BJ (cell line): ENCODE measurements around the gene ASB14. TPM values are rescaled to one million over a fixed set of nuclear protein-coding genes. Genes with fewer than 3 reads are reported as not detected.

Experiments
- CTCF ChIA-PET: fragments of 350-600 bp; formaldehyde crosslinking; extraction: SDS; loops from one replicate; lab custom pipeline; 2021; ENCODE audit warnings: antibody characterized with exemption, inconsistent platforms; lab: Yijun Ruan, JAX
- POLR2A ChIA-PET: fragments of 300-600 bp; sonication (Branson Sonifier 250); formaldehyde crosslinking; extraction: SDS; loops from one replicate; lab custom pipeline; 2021; ENCODE audit warnings: antibody characterized with exemption; lab: Charles Lee
- DNase-seq: peaks from one replicate; pipeline ENCODE4 v3.0.0-alpha.2; 2011; ENCODE audit warnings: low read depth
- H3K27me3 ChIP-seq: 2 replicates; pipeline ENCODE4 v1.6.0; 2011; ENCODE audit warnings: low read length; ENCODE audit not compliant: control insufficient read depth, insufficient read depth
- H3K36me3 ChIP-seq: 2 replicates; pipeline ENCODE4 v1.5.1; 2011; ENCODE audit warnings: low read length; ENCODE audit not compliant: control insufficient read depth, insufficient read depth
- H3K4me3 ChIP-seq: 2 replicates; pipeline ENCODE4 v1.5.1; 2011; ENCODE audit warnings: low read depth, mild to moderate bottlenecking, control low read depth, low read length
- CTCF ChIP-seq: IDR thresholded peaks from 2 replicates; pipeline ENCODE4 v1.5.1; 2011; ENCODE audit warnings: low read depth, mild to moderate bottlenecking, control low read depth, inconsistent platforms, low read length, moderate library complexity; ENCODE audit not compliant: insufficient read depth
- polyA plus RNA-seq: library from polyadenylated mRNA; depleted of rRNA; stranded (reverse); fragments of >200 nt; gene quantifications from 2 replicates; pipeline ENCODE4 v1.2.3, GENCODE V29; 2011

The ASB14 gene
- polyA plus RNA-seq, 1 experiment = not detected

DNA sequence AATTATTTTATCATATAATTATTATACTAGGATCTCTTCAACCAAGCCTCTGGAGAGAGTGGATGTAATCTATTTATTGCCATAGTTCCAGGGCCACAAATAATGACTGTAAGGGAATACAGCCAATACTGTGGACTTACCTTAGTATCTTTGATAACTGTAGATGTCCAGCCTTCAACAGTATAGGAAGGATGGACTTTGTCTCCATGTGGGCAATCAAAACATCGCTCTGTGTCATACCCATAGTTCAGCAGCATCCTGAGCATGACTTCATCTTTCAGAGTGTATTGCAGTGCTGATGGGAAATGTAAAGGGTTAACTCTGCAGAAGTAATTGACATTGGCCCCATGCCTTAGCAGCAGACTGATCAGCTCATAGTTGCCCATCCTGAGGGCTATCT lies 14.2 kb downstream of the ASB14 start:
- DNase-seq = no peak
- H3K27me3 ChIP-seq = no peaks in the 10 kb centered on the region
- ChIA-PET POLR2A (interaction anchor here (0.6 kb wide), 1 partner anchor 593 kb away, joined by 5 read pairs; no protein-coding TSS in a partner anchor), CTCF (interaction anchor here (1.5 kb wide), 1 partner anchor 109 kb away, joined by 6 read pairs; no protein-coding TSS in a partner anchor)
- peaks cover 1% of the 10 kb centered on the region; the same call in 1 of the 2 replicates for H3K36me3 ChIP-seq
- no peak for TF ChIP-seq CTCF
- H3K4me3 ChIP-seq = no peak overlapping the region

DNA sequence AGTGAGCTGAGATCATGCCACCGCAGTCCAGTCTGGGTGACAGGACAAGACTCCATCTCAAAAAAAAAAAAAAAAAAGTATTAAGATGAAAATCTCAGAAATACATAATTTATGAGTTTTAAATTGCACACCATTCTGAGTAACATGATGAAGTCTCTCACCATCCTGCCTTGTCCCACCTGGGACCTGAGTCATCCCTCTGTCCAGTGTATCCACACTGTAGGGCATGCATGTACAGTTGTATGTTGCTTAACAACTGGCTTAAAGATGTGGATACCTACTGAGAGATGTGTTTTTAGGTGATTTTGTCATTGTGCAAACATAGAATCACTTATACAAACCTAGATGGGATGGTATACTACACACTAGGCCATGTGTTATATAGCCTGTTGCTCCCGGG lies 17.1 kb downstream of the ASB14 start:
- H3K27me3 ChIP-seq = no peaks in the 10 kb centered on the region
- CTCF ChIA-PET = no interaction called here
- POLR2A ChIA-PET = no interaction called here
- TF ChIP-seq CTCF = no peak
- H3K4me3 ChIP-seq = no peak overlapping the region
- DNase-seq = no peak
- peaks cover 1% of the 10 kb centered on the region; the same call in 1 of the 2 replicates for H3K36me3 ChIP-seq

DNA sequence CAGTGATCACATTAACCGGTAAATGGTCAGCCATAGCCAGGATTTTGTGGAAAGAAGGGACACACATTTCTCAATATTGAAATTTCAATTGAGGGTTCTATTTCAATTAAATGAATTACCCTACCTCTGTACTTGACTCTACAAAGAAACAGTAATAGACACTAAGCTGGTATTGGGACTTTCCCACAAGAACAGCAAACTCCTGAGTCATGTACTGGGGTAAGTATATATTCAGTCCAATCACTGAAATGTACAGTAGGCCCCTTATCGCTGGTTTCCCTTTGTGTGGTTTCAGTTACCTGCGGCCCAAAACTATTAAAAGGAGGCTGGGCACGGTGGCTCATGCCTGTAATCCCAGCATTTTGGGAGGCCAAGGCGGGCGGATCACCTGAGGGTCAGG lies 17.6 kb downstream of the ASB14 start:
- Histone ChIP-seq H3K4me3 (no peak overlapping the region), H3K36me3 (peaks cover 1% of the 10 kb centered on the region; the same call in 1 of the 2 replicates), H3K27me3 (no peaks in the 10 kb centered on the region)
- DNase-seq = no peak
- POLR2A ChIA-PET = no interaction called here
- CTCF ChIA-PET = no interaction called here
- TF ChIP-seq CTCF = no peak

GRCh38 chr3:57268416-57268815 lies 24.1 kb downstream of the ASB14 start:
- no peak for TF ChIP-seq CTCF
- H3K36me3 ChIP-seq = peaks cover 4% of the 10 kb centered on the region
- no peaks in the 10 kb centered on the region for H3K27me3 ChIP-seq
- ChIA-PET POLR2A (no interaction called here), CTCF (interaction anchor here (1.7 kb wide), 1 partner anchor 31 kb away, joined by 4 read pairs; no protein-coding TSS in a partner anchor)
- H3K4me3 ChIP-seq = no peak overlapping the region
- no peak for DNase-seq

- ChIA-PET CTCF (no interaction called here), POLR2A (no interaction called here)
Observed at GRCh38 chr3:57261929-57262328, 30.6 kb downstream of the ASB14 start.

More at GRCh38 chr3:57261929-57262328, 30.6 kb downstream of the ASB14 start:
- DNase-seq = no peak
- H3K36me3 ChIP-seq = peaks cover 3% of the 10 kb centered on the region
- no peak overlapping the region for H3K4me3 ChIP-seq
- no peak for TF ChIP-seq CTCF
- H3K27me3 ChIP-seq = no peaks in the 10 kb centered on the region
